ENCODE results near the gene EIF3F. TPM values are rescaled to one million over a fixed set of nuclear protein-coding genes. Genes with fewer than 3 reads are reported as not detected.

Gene EIF3F
- total and polyA plus RNA-seq, 10 of the 15 experiments (the other 5 are each of a cell fraction or from before 2014, with no cell fraction given): 81.3 to 461 (median 213) TPM

DNA sequence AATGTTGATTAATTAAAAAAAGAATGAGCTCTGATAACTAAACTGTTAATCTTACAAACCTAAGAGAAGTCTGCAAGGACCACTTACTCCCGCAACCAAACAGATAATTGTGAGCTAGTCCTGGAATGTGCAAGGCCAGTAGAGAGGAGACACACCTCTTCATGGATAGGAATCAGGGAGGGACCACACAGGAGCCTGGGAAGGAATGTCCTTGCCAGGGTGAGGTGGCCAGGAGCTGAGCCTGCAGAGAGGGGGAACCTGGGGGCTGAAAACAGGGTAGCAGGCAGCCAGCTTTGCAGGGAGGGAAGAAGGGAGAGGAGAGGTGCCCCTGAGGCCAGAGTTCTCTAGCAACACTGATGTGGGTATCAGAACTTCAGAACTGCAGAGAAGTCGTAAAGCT is 12.5 kb upstream of the EIF3F start (continued):
- TF ChIP-seq, protein P1, sequence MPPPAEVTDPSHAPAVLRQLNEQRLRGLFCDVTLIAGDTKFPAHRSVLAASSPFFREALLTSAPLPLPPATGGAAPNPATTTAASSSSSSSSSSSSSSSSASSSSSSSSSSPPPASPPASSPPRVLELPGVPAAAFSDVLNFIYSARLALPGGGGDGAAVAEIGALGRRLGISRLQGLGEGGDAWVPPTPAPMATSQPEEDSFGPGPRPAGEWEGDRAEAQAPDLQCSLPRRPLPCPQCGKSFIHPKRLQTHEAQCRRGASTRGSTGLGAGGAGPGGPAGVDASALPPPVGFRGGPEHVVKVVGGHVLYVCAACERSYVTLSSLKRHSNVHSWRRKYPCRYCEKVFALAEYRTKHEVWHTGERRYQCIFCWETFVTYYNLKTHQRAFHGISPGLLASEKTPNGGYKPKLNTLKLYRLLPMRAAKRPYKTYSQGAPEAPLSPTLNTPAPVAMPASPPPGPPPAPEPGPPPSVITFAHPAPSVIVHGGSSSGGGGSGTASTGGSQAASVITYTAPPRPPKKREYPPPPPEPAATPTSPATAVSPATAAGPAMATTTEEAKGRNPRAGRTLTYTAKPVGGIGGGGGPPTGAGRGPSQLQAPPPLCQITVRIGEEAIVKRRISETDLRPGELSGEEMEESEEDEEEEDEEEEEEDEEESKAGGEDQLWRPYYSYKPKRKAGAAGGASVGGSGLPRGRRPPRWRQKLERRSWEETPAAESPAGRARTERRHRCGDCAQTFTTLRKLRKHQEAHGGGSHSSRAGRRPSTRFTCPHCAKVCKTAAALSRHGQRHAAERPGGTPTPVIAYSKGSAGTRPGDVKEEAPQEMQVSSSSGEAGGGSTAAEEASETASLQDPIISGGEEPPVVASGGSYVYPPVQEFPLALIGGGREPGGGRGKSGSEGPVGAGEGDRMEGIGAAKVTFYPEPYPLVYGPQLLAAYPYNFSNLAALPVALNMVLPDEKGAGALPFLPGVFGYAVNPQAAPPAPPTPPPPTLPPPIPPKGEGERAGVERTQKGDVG (CRISPR knock-in tag; IDR thresholded peaks at IDR 0.05): no peak
- TF ChIP-seq KAT2A (conservative IDR thresholded peaks at IDR 0.05; ENCODE audit: control insufficient read depth, low read depth, low read length): no peak
- no peak for TF ChIP-seq BACH1 (IDR thresholded peaks at IDR 0.05; ENCODE audit: borderline replicate concordance)
- TF ChIP-seq RELA (IDR thresholded peaks at IDR 0.05; ENCODE audit: borderline replicate concordance, partially characterized antibody): no peak
- TF ChIP-seq TAF1 (IDR thresholded peaks at IDR 0.05; ENCODE audit: borderline replicate concordance, low read depth, low read length): no peak
- no peak for TF ChIP-seq CBX5 (IDR thresholded peaks at IDR 0.05; ENCODE audit: low read depth)
- no peak for TF ChIP-seq BMI1 (IDR thresholded peaks at IDR 0.05; ENCODE audit: borderline replicate concordance)

DNA sequence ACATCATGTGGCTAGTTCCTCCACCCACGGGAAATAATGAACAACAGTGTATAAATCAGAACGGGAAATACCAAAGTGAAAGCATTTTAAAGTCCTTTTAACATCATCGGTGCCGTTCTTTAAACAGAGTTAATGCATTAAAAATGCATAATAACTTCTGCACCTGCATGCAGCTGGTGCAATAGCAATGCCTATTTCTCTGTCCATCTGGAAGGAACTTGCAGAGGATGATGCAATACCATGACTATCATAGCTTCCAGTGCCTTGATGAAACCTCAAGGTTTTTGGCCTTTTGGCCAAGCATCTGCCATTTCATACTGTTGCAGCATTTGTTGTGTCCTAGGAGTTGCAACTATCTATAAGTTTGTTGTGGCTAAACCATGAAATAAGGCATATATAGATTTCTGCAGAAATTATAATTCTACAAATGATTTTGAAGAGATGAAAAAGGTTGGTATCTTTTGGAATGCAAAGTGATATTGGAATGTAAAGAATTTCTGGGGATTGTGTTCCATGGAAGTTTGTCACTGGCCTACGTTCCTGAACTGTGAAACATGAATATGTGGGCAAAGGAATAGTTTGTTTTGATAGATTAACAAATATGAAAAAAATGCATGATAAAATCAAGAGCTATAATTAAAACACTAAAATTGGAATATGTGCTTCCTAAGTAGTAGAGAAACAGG is 9.8 kb upstream of the EIF3F start:
- no peaks in the 10 kb centered on the region for H4K20me1 ChIP-seq (ENCODE audit: control insufficient read depth, insufficient read depth)
- DNase-seq (ENCODE audit: low read depth, low spot score) (no peak), FAIRE-seq (no peak), ATAC-seq (no peak)
- H3K4me3 ChIP-seq: no peak overlapping the region
- SMC1A ChIA-PET (ENCODE audit: uncharacterized antibody, unreplicated experiment): interaction anchor here (0.6 to 2.0 kb wide), 4 partner anchors 9 to 96 kb away, joined by 4 to 12 read pairs (median 6); partner anchors contain the start of gene EIF3F
- CTCF ChIA-PET: interaction anchor here (2.9 kb wide), 1 partner anchor 10 kb away, joined by 16 read pairs; the partner anchor contains the start of gene EIF3F
- H3K79me2 ChIP-seq (ENCODE audit: control insufficient read depth, insufficient read depth, low read length): no peaks in the 10 kb centered on the region
- H3K4me1 ChIP-seq (ENCODE audit: control insufficient read depth, insufficient read depth, low read length): no peaks in the 10 kb centered on the region
- POLR2A ChIA-PET: interaction anchor here (2.1 kb wide), 1 partner anchor 9 kb away, joined by 6 read pairs; the partner anchor contains the start of gene EIF3F
- no TSS peak for BruUV-seq (replicated peaks)
- H3K27ac ChIP-seq (ENCODE audit: control insufficient read depth, insufficient read depth): no peak overlapping the region
- H3K36me3 ChIP-seq (ENCODE audit: control insufficient read depth in 2 of 2, insufficient read depth in 2 of 2, low read length in 1 of 2): no peaks in the 10 kb centered on the region
- H3K27me3 ChIP-seq (replicated peaks in 1 of 2; ENCODE audit: control insufficient read depth in 2 of 2, insufficient read depth in 2 of 2, low read length in 1 of 2): no peaks in the 10 kb centered on the region
- intact Hi-C loops (cut with micrococcal nuclease; ENCODE audit: unreplicated experiment): no loop called here
- no peaks in the 10 kb centered on the region for H3K9me3 ChIP-seq (replicated peaks; ENCODE audit: control insufficient read depth, insufficient read depth, low read length)
- 31% methylated on average over 5 of the region's 5 CpGs for WGBS (ENCODE audit: insufficient coverage, insufficient replicate concordance, low lambda C conversion rate, missing lambda C conversion rate)
- no peak overlapping the region for H2AFZ ChIP-seq (ENCODE audit: control insufficient read depth, low read depth, low read length)
- no peak overlapping the region for H3K4me2 ChIP-seq (ENCODE audit: control insufficient read depth, insufficient read depth)
- H3K9ac ChIP-seq (ENCODE audit: control insufficient read depth, insufficient read depth, low read length): no peak overlapping the region
- in situ Hi-C loops (cut with MboI): no loop called here
- RAD21 ChIA-PET (ENCODE audit: unreplicated experiment): interaction anchor here (1.6 kb wide), 1 partner anchor 10 kb away, joined by 6 read pairs; the partner anchor contains the start of gene EIF3F
- TF ChIP-seq NRF1 (conservative IDR thresholded peaks at IDR 0.05; ENCODE audit: low read depth, low read length) (no peak), EED (IDR thresholded peaks at IDR 0.05; ENCODE audit: low read depth) (no peak), ZNF207 (IDR thresholded peaks at IDR 0.05; ENCODE audit: borderline replicate concordance) (no peak), NFIC (IDR thresholded peaks at IDR 0.05; ENCODE audit: low read depth, low read length) (no peak), SIX5 (IDR thresholded peaks at IDR 0.05; ENCODE audit: low read depth, low read length, severe bottlenecking) (no peak), HDAC2 (IDR thresholded peaks at IDR 0.05) (no peak), SMAD1 (IDR thresholded peaks at IDR 0.05; ENCODE audit: low read depth, partially characterized antibody) (no peak), FOXK2 (IDR thresholded peaks at IDR 0.05) (no peak)
- TF ChIP-seq, protein P2, sequence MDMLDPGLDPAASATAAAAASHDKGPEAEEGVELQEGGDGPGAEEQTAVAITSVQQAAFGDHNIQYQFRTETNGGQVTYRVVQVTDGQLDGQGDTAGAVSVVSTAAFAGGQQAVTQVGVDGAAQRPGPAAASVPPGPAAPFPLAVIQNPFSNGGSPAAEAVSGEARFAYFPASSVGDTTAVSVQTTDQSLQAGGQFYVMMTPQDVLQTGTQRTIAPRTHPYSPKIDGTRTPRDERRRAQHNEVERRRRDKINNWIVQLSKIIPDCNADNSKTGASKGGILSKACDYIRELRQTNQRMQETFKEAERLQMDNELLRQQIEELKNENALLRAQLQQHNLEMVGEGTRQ (IDR thresholded peaks at IDR 0.05; ENCODE audit: borderline replicate concordance, low read depth, low read length): no peak
- TF ChIP-seq, protein P3, sequence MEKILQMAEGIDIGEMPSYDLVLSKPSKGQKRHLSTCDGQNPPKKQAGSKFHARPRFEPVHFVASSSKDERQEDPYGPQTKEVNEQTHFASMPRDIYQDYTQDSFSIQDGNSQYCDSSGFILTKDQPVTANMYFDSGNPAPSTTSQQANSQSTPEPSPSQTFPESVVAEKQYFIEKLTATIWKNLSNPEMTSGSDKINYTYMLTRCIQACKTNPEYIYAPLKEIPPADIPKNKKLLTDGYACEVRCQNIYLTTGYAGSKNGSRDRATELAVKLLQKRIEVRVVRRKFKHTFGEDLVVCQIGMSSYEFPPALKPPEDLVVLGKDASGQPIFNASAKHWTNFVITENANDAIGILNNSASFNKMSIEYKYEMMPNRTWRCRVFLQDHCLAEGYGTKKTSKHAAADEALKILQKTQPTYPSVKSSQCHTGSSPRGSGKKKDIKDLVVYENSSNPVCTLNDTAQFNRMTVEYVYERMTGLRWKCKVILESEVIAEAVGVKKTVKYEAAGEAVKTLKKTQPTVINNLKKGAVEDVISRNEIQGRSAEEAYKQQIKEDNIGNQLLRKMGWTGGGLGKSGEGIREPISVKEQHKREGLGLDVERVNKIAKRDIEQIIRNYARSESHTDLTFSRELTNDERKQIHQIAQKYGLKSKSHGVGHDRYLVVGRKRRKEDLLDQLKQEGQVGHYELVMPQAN (conservative IDR thresholded peaks at IDR 0.05): no peak
